ENCODE measurements around the gene SPAG16. TPM values are rescaled to one million over a fixed set of nuclear protein-coding genes. Genes with fewer than 3 reads are reported as not detected.

The SPAG16 gene
- total RNA-seq, 1 experiment from 2014 or later = 13.0 TPM

DNA sequence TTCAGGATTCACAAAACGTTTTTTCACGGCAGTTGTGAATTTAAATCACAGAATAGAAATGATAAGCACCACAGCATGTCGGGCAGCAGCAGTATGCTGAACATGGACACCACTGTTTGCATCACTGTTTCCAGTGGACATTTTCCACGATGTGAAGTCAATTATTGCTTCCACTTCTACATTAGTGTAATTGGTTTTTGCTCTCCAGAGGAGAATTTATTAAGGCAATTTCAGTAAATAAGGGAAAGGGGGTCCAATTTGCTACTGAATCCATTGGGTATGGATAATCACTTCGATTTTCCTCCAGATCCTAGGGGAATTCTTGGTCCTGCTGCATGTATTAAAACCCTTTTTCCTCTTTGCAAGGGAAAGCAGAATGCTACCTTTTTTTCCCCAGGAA is 1096.4 kb downstream of the SPAG16 start:
- in situ Hi-C loops (cut with HindIII; ENCODE audit: low pct_unique_long_range_greater_than_20kb, low sequenced_read_pairs) = no loop called here
- CTCF ChIA-PET = no interaction called here
- no peaks in the 10 kb centered on the region for H3K36me3 ChIP-seq (ENCODE audit: control insufficient read depth, insufficient read depth, low read length)

GRCh38 chr2:214382229-214382628 is 1098.0 kb downstream of the SPAG16 start:
- no peak for ATAC-seq
- no peak for DNase-seq (ENCODE audit: low read depth, low spot score)
- H3K4me1 ChIP-seq (ENCODE audit: control insufficient read depth, insufficient read depth, low read length) = no peaks in the 10 kb centered on the region
- no peaks in the 10 kb centered on the region for H3K27me3 ChIP-seq (ENCODE audit: control insufficient read depth, insufficient read depth, low read length)
- H3K36me3 ChIP-seq (ENCODE audit: control insufficient read depth, insufficient read depth, low read length) = no peaks in the 10 kb centered on the region
- no peak overlapping the region for H3K4me3 ChIP-seq (ENCODE audit: low read depth in 2 of 2, low read length in 2 of 2)
- no peak overlapping the region for H3K27ac ChIP-seq (ENCODE audit: low read length)
- POLR2A ChIA-PET = no interaction called here
- H3K9me3 ChIP-seq (ENCODE audit: control insufficient read depth, insufficient read depth, low read depth, low read length) = no peaks in the 10 kb centered on the region
- TF ChIP-seq TCF7L2 (IDR thresholded peaks at IDR 0.05; ENCODE audit: low read depth, low read length) (no peak), SIN3A (IDR thresholded peaks at IDR 0.05; ENCODE audit: borderline replicate concordance, insufficient read depth, low read depth, low read length) (no peak), CTCF (IDR thresholded peaks at IDR 0.05) (no peak), POLR2AphosphoS5 (IDR thresholded peaks at IDR 0.05; ENCODE audit: low read depth, low read length) (no peak)
- TF ChIP-seq, protein P1, sequence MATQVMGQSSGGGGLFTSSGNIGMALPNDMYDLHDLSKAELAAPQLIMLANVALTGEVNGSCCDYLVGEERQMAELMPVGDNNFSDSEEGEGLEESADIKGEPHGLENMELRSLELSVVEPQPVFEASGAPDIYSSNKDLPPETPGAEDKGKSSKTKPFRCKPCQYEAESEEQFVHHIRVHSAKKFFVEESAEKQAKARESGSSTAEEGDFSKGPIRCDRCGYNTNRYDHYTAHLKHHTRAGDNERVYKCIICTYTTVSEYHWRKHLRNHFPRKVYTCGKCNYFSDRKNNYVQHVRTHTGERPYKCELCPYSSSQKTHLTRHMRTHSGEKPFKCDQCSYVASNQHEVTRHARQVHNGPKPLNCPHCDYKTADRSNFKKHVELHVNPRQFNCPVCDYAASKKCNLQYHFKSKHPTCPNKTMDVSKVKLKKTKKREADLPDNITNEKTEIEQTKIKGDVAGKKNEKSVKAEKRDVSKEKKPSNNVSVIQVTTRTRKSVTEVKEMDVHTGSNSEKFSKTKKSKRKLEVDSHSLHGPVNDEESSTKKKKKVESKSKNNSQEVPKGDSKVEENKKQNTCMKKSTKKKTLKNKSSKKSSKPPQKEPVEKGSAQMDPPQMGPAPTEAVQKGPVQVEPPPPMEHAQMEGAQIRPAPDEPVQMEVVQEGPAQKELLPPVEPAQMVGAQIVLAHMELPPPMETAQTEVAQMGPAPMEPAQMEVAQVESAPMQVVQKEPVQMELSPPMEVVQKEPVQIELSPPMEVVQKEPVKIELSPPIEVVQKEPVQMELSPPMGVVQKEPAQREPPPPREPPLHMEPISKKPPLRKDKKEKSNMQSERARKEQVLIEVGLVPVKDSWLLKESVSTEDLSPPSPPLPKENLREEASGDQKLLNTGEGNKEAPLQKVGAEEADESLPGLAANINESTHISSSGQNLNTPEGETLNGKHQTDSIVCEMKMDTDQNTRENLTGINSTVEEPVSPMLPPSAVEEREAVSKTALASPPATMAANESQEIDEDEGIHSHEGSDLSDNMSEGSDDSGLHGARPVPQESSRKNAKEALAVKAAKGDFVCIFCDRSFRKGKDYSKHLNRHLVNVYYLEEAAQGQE (IDR thresholded peaks at IDR 0.05; ENCODE audit: insufficient read depth in 1 of 2, low read depth in 2 of 2, low read length in 1 of 2) = no peak
- no TSS peak for BruUV-seq (replicated peaks)
- intact Hi-C loops (cut with micrococcal nuclease; ENCODE audit: unreplicated experiment) (no loop called here), in situ Hi-C loops (cut with HindIII; ENCODE audit: low pct_unique_long_range_greater_than_20kb, low sequenced_read_pairs) (no loop called here)
- CTCF ChIA-PET = no interaction called here

More for the DNA sequence above, 1096.4 kb downstream of the SPAG16 start:
- no peak overlapping the region for H3K27ac ChIP-seq (ENCODE audit: low read length)
- no peaks in the 10 kb centered on the region for H3K9me3 ChIP-seq (ENCODE audit: control insufficient read depth, insufficient read depth, low read depth, low read length)
- BruUV-seq (replicated peaks) = no TSS peak
- no peak for TF ChIP-seq CTCF (IDR thresholded peaks at IDR 0.05)
- TF ChIP-seq TCF7L2 (IDR thresholded peaks at IDR 0.05; ENCODE audit: low read depth, low read length) = no peak
- TF ChIP-seq POLR2AphosphoS5 (IDR thresholded peaks at IDR 0.05; ENCODE audit: low read depth, low read length) = no peak
- TF ChIP-seq SIN3A (IDR thresholded peaks at IDR 0.05; ENCODE audit: borderline replicate concordance, insufficient read depth, low read depth, low read length) = no peak
- H3K4me1 ChIP-seq (ENCODE audit: control insufficient read depth, insufficient read depth, low read length) = no peaks in the 10 kb centered on the region
- POLR2A ChIA-PET = no interaction called here
- no peaks in the 10 kb centered on the region for H3K27me3 ChIP-seq (ENCODE audit: control insufficient read depth, insufficient read depth, low read length)
- intact Hi-C loops (cut with micrococcal nuclease; ENCODE audit: unreplicated experiment) = no loop called here
- DNase-seq (ENCODE audit: low read depth, low spot score) (no peak), ATAC-seq (no peak)
- H3K4me3 ChIP-seq (ENCODE audit: low read depth in 2 of 2, low read length in 2 of 2) = no peak overlapping the region

All from Panc1 (cell line).